8988T (cell line): Measurements from ENCODE around the gene MAP1LC3A.
"Not testable (repeated sequence)": the region's sequence is repeated elsewhere in the genome, so short reads cannot be mapped to it uniquely, and the experiment has no call there.

ENCODE experiments used
- DNase-seq: peaks from one replicate; pipeline ENCODE4 v3.0.0; 2011

MAP1LC3A gene

GRCh38 chr20:34558320-34559218, at the start of gene MAP1LC3A:
TSS of gene MAP1LC3A (plus strand) at chr20:34558718. CDS start at chr20:34558869, 151 bp downstream.
- peak; percentile 98 for DNase-seq

GRCh38 chr20:34510575-34510974, 47.9 kb upstream of the MAP1LC3A start:
- DNase-seq = no peak

GRCh38 chr20:34511891-34512265, 46.6 kb upstream of the MAP1LC3A start:
- DNase-seq = no peak

- DNase-seq = no peak
Measured at GRCh38 chr20:34512266-34512954, 46.1 kb upstream of the MAP1LC3A start.

GRCh38 chr20:34512955-34513419, 45.5 kb upstream of the MAP1LC3A start:
- DNase-seq = no peak

- not testable (repeated sequence) for DNase-seq
Measured at GRCh38 chr20:34514034-34514433, 44.5 kb upstream of the MAP1LC3A start.

GRCh38 chr20:34514897-34515483, 43.5 kb upstream of the MAP1LC3A start:
- no peak for DNase-seq

GRCh38 chr20:34515484-34516246, 42.9 kb upstream of the MAP1LC3A start:
- DNase-seq = no peak

GRCh38 chr20:34516247-34517113, 42.0 kb upstream of the MAP1LC3A start, which contains the start of gene DYNLRB1:
TSS of gene DYNLRB1 (plus strand) at chr20:34516422. CDS start at chr20:34516459, 37 bp downstream.
- DNase-seq = peak; percentile 63

GRCh38 chr20:34517114-34517505, 41.4 kb upstream of the MAP1LC3A start:
- no peak for DNase-seq

- not testable (repeated sequence) for DNase-seq
Measured at GRCh38 chr20:34518863-34519262, 39.7 kb upstream of the MAP1LC3A start.

- not testable (repeated sequence) for DNase-seq
Measured at GRCh38 chr20:34519841-34520240, 38.7 kb upstream of the MAP1LC3A start.

GRCh38 chr20:34522969-34523871, 35.3 kb upstream of the MAP1LC3A start:
- DNase-seq = peak; percentile 39

- DNase-seq = no peak
Measured at GRCh38 chr20:34524426-34524825, 34.1 kb upstream of the MAP1LC3A start.

GRCh38 chr20:34525342-34525708, 33.2 kb upstream of the MAP1LC3A start:
- no peak for DNase-seq

GRCh38 chr20:34525709-34526416, 32.7 kb upstream of the MAP1LC3A start:
- peak; percentile 75 for DNase-seq

GRCh38 chr20:34526466-34526865, 32.1 kb upstream of the MAP1LC3A start:
- no peak for DNase-seq

- no peak for DNase-seq
Measured at GRCh38 chr20:34527016-34527415, 31.5 kb upstream of the MAP1LC3A start.

- DNase-seq = no peak
Measured at GRCh38 chr20:34528921-34529297, 29.6 kb upstream of the MAP1LC3A start.

- no peak for DNase-seq
Measured at GRCh38 chr20:34529742-34530141, 28.8 kb upstream of the MAP1LC3A start.
